KOPT-K1 (cell line): ENCODE results near the gene SYNGR1.
"Not testable (repeated sequence)": the region's sequence is repeated elsewhere in the genome, so short reads cannot be mapped to it uniquely, and the experiment has no call there.

Source experiments
- H3K27ac ChIP-seq: fragments of 200-600 bp; sonication (generic); 2 replicates; pipeline ENCODE4 v1.5.1; 2016; ENCODE audit warnings: antibody characterized with exemption, mild to moderate bottlenecking, low read depth, low read length; ENCODE audit not compliant: poor library complexity, severe bottlenecking
- H3K36me3 ChIP-seq: fragments of 200-600 bp; sonication (generic); 2 replicates; pipeline ENCODE4 v1.5.1; 2017; ENCODE audit warnings: antibody characterized with exemption, mild to moderate bottlenecking, low read length, moderate library complexity; ENCODE audit not compliant: insufficient read depth
- H3K9me3 ChIP-seq: fragments of 200-600 bp; sonication (generic); 2 replicates; pipeline ENCODE4 v1.5.1; 2017; ENCODE audit warnings: antibody characterized with exemption, low read length, mild to moderate bottlenecking; ENCODE audit not compliant: insufficient read depth, poor library complexity, severe bottlenecking

SYNGR1 gene

GRCh38 chr22:39312410-39312809 is 37.4 kb upstream of the SYNGR1 start:
- Histone ChIP-seq H3K9me3 (no peaks in the 10 kb centered on the region), H3K36me3 (peaks cover 71% of the 10 kb centered on the region), H3K27ac (no peak overlapping the region)

GRCh38 chr22:39313258-39314001 is 36.4 kb upstream of the SYNGR1 start:
- Histone ChIP-seq H3K9me3 (no peaks in the 10 kb centered on the region), H3K27ac (no peak overlapping the region), H3K36me3 (peaks cover 81% of the 10 kb centered on the region)

GRCh38 chr22:39314251-39314971 is 35.4 kb upstream of the SYNGR1 start:
- no peaks in the 10 kb centered on the region for H3K9me3 ChIP-seq
- no peak overlapping the region for H3K27ac ChIP-seq
- H3K36me3 ChIP-seq, result peaks cover 90% of the 10 kb centered on the region

GRCh38 chr22:39315389-39315788 is 34.4 kb upstream of the SYNGR1 start:
- no peaks in the 10 kb centered on the region for H3K9me3 ChIP-seq
- H3K36me3 ChIP-seq, result peaks cover 89% of the 10 kb centered on the region
- H3K27ac ChIP-seq, result no peak overlapping the region

- H3K36me3 ChIP-seq, result peaks cover 78% of the 10 kb centered on the region
- no peak overlapping the region for H3K27ac ChIP-seq
- no peaks in the 10 kb centered on the region for H3K9me3 ChIP-seq
Observed at GRCh38 chr22:39316440-39317083, 33.2 kb upstream of the SYNGR1 start.

- H3K9me3 ChIP-seq, result no peaks in the 10 kb centered on the region
- peak overlapping the region; percentile 81 for H3K27ac ChIP-seq
- H3K36me3 ChIP-seq, result peaks cover 71% of the 10 kb centered on the region
Observed at GRCh38 chr22:39317084-39317774, 32.6 kb upstream of the SYNGR1 start.

- H3K9me3 ChIP-seq, result no peaks in the 10 kb centered on the region
- H3K36me3 ChIP-seq, result peaks cover 64% of the 10 kb centered on the region
- H3K27ac ChIP-seq, result peak overlapping the region; percentile 81
Observed at GRCh38 chr22:39317775-39318506, 31.9 kb upstream of the SYNGR1 start.

GRCh38 chr22:39318507-39319283 is 31.1 kb upstream of the SYNGR1 start:
- peak overlapping the region; percentile 81 for H3K27ac ChIP-seq
- H3K36me3 ChIP-seq, result peaks cover 56% of the 10 kb centered on the region
- no peaks in the 10 kb centered on the region for H3K9me3 ChIP-seq

GRCh38 chr22:39319284-39320022 is 30.3 kb upstream of the SYNGR1 start, which contains the start of gene RPL3:
TSS of gene RPL3 (minus strand) at chr22:39319623. CDS start at chr22:39319597, 26 bp downstream.
- H3K9me3 ChIP-seq, result no peaks in the 10 kb centered on the region
- H3K27ac ChIP-seq, result peak within 1 kb of the TSS; percentile 91
- H3K36me3 ChIP-seq, result peaks cover 49% of the 10 kb centered on the region

- H3K9me3 ChIP-seq, result not testable (repeated sequence)
- H3K36me3 ChIP-seq, result peaks cover 37% of the 10 kb centered on the region
- peak overlapping the region; percentile 91 for H3K27ac ChIP-seq
Observed at GRCh38 chr22:39320616-39321029, 29.2 kb upstream of the SYNGR1 start.

- Histone ChIP-seq H3K36me3 (no peaks in the 10 kb centered on the region), H3K9me3 (no peaks in the 10 kb centered on the region), H3K27ac (no peak overlapping the region)
Observed at GRCh38 chr22:39325392-39325932, 24.3 kb upstream of the SYNGR1 start.

GRCh38 chr22:39327995-39328754 is 21.6 kb upstream of the SYNGR1 start:
- Histone ChIP-seq H3K27ac (no peak overlapping the region), H3K36me3 (no peaks in the 10 kb centered on the region), H3K9me3 (no peaks in the 10 kb centered on the region)
